Thoracic aorta (tissue), 2 donors: ENCODE data around the gene GPD1. TPM values are rescaled to one million over a fixed set of nuclear protein-coding genes. Genes with fewer than 3 reads are reported as not detected.
"Not testable (repeated sequence)": the region's sequence is repeated elsewhere in the genome, so short reads cannot be mapped to it uniquely, and the experiment has no call there.

Experiments used
- ATAC-seq: fragments of 150-250 bp; one replicate; pipeline ENCODE4 v1.8.0; 2017; ENCODE audit warnings: low read depth; ENCODE audit not compliant: insufficient number of reproducible peaks, low FRiP score
- DNase-seq: peaks from one replicate; pipeline ENCODE4 v3.0.0-alpha.2; 2020; ENCODE audit warnings: low spot score
- H3K27ac ChIP-seq, 2 donors: fragments of 200-600 bp; sonication (generic); 1 replicate in 1 of 2; 2 replicates in 1 of 2; pipeline ENCODE4 v1.5.1; 2016; ENCODE audit warnings: mild to moderate bottlenecking in 2 of 2, moderate library complexity in 2 of 2
- H3K27me3 ChIP-seq: fragments of 200-600 bp; sonication (generic); replicated peaks from 2 replicates; pipeline ENCODE4 v1.6.0; 2016; ENCODE audit warnings: mild to moderate bottlenecking; ENCODE audit not compliant: insufficient read depth
- H3K36me3 ChIP-seq: fragments of 200-600 bp; sonication (generic); one replicate; pipeline ENCODE4 v1.5.1; 2016
- H3K4me1 ChIP-seq, 2 donors: fragments of 200-600 bp; sonication (generic); 1 replicate in 1 of 2; 2 replicates in 1 of 2; pipeline versions ENCODE4 v1.5.1 to v1.6.0; 2016; ENCODE audit warnings: low read depth in 2 of 2, mild to moderate bottlenecking in 1 of 2; ENCODE audit not compliant: control insufficient read depth in 1 of 2
- H3K4me3 ChIP-seq: fragments of 200-600 bp; sonication (generic); 2 replicates; pipeline ENCODE4 v1.5.1; 2016; ENCODE audit warnings: mild to moderate bottlenecking
- H3K9me3 ChIP-seq: fragments of 200-600 bp; sonication (generic); 2 replicates; pipeline ENCODE4 v1.5.1; 2016
- total RNA-seq, 2 donors: library from RNA; depleted of rRNA; stranded (reverse); fragments of >200 nt; gene quantifications; one replicate each; pipeline versions ENCODE4 v1.1.0 to v1.2.3, GENCODE V29; 2016
- TF ChIP-seq, protein P1 (sequence below): fragments of 200-600 bp; sonication (generic); IDR thresholded peaks from one replicate; pipeline ENCODE4 v1.5.1; 2019; ENCODE audit warnings: antibody characterized with exemption

The GPD1 gene
- total RNA-seq, 2 donors from 2014 or later = 4.2 to 5.0 TPM

- no peaks in the 10 kb centered on the region for H3K27me3 ChIP-seq
- H3K4me3 ChIP-seq = peak overlapping the region; percentile 37
- H3K9me3 ChIP-seq = no peaks in the 10 kb centered on the region
- TF ChIP-seq, protein P1, sequence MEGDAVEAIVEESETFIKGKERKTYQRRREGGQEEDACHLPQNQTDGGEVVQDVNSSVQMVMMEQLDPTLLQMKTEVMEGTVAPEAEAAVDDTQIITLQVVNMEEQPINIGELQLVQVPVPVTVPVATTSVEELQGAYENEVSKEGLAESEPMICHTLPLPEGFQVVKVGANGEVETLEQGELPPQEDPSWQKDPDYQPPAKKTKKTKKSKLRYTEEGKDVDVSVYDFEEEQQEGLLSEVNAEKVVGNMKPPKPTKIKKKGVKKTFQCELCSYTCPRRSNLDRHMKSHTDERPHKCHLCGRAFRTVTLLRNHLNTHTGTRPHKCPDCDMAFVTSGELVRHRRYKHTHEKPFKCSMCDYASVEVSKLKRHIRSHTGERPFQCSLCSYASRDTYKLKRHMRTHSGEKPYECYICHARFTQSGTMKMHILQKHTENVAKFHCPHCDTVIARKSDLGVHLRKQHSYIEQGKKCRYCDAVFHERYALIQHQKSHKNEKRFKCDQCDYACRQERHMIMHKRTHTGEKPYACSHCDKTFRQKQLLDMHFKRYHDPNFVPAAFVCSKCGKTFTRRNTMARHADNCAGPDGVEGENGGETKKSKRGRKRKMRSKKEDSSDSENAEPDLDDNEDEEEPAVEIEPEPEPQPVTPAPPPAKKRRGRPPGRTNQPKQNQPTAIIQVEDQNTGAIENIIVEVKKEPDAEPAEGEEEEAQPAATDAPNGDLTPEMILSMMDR = no peak
- DNase-seq (no peak), ATAC-seq (no peak)
- peaks cover 3 to 8% of the 10 kb centered on the region in 2 donors for H3K4me1 ChIP-seq
- H3K36me3 ChIP-seq = no peaks in the 10 kb centered on the region
- H3K27ac ChIP-seq = no peak overlapping the region
Observed at GRCh38 chr12:50081096-50081808, 22.6 kb upstream of the GPD1 start.

DNA sequence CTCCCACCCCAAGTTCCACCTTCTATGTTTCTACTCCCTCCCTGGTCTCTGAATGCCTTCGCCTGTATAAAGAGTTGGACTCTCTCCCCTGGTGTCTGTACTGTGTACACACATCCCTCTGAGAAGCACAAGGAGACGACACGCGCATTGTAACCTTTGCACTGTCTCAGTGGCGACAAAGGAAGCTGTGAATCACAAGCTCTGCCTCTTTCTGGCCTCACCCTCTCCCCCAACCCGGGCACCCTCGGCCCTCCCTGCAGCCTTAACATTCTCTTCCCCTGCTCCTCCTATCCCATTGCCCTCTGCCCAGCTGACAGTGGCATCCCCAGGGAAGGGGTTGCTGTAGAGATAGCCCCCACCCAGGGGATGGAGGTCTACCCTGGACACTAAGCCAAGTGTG lies 21.2 kb upstream of the GPD1 start:
- Histone ChIP-seq H3K9me3 (no peaks in the 10 kb centered on the region), H3K4me1 (peaks cover 3 to 19% of the 10 kb centered on the region in 2 donors), H3K36me3 (peaks cover 6% of the 10 kb centered on the region), H3K27ac (no peak overlapping the region), H3K27me3 (no peaks in the 10 kb centered on the region), H3K4me3 (no peak overlapping the region)
- TF ChIP-seq, protein P1 = no peak
- ATAC-seq (no peak), DNase-seq (no peak)

DNA sequence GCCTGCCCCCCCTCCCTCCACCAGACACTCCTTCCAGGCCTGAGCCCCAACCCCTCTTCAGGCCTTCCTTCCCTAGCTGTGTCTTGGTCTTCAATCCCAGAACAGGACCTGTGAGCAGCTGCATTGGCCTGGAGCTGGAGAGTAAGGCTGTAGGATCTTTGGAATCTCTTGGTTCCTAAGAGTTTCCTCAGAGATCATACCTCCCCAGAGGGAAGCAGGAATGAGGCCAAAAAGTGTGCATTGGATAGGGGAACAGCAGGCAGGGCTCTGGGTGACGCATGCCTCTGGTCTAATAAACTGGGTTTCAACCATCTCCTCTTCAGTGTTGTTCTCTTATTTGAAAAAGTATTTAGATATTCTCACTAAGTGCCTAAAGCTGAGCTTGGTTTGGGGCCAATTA lies 20.5 kb upstream of the GPD1 start:
- Histone ChIP-seq H3K4me1 (peaks cover 3 to 25% of the 10 kb centered on the region in 2 donors), H3K4me3 (no peak overlapping the region), H3K27ac (no peak overlapping the region), H3K36me3 (peaks cover 6% of the 10 kb centered on the region), H3K27me3 (no peaks in the 10 kb centered on the region), H3K9me3 (no peaks in the 10 kb centered on the region)
- TF ChIP-seq, protein P1 = no peak
- DNase-seq (no peak), ATAC-seq (no peak)

DNA sequence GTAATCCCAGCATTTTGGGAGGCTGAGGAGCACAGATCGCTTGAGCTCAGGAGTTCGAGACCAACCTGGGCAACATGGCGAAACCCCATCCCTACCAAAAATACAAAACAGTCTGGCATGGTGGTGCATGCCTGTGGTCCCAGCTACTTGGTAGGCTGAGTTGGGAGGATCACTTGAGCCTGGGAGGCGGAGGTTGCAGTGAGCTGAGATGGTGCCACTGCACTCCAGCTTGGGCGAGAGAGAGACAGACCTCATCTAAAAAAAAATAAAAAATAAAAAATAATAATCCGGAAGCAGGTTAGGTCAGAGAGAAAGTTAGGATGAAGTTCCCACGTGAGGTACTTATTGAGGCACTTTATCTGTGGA lies 19.4 kb upstream of the GPD1 start:
- peaks cover 3 to 32% of the 10 kb centered on the region in 2 donors for H3K4me1 ChIP-seq
- not testable (repeated sequence) for DNase-seq

GRCh38 chr12:50084775-50085614 lies 18.8 kb upstream of the GPD1 start, which contains the start of gene SMARCD1:
TSS of gene SMARCD1 (plus strand) at chr12:50085342. CDS start at chr12:50085370, 28 bp downstream.
- peak; percentile 61 for ATAC-seq

More for the DNA sequence above, 19.4 kb upstream of the GPD1 start:
- peaks cover 14% of the 10 kb centered on the region for H3K36me3 ChIP-seq
- not testable (repeated sequence) for H3K9me3 ChIP-seq, ATAC-seq, H3K27me3 ChIP-seq
- peak overlapping the region; percentile 75 for H3K4me3 ChIP-seq
- H3K27ac ChIP-seq = peak overlapping the region; percentile 91 to 95

More at GRCh38 chr12:50084775-50085614, 18.8 kb upstream of the GPD1 start, which contains the start of gene SMARCD1:
- Histone ChIP-seq H3K9me3 (no peaks in the 10 kb centered on the region), H3K27ac (peak within 1 kb of the TSS; percentile 91 to 95), H3K27me3 (no peaks in the 10 kb centered on the region), H3K4me3 (peak within 1 kb of the TSS; percentile 75), H3K36me3 (peaks cover 20% of the 10 kb centered on the region), H3K4me1 (peaks cover 3 to 32% of the 10 kb centered on the region in 2 donors)
- DNase-seq = peak; percentile 71
- TF ChIP-seq, protein P1 = no peak
